Fibroblast of villous mesenchyme (primary cell): ENCODE measurements around the gene ZFP36L2. TPM values are rescaled to one million over a fixed set of nuclear protein-coding genes. Genes with fewer than 3 reads are reported as not detected.

Experiments
- DNase-seq: peaks from one replicate; pipeline ENCODE4 v3.0.0-alpha.2; 2010; ENCODE audit warnings: low read depth
- H3K4me3 ChIP-seq: 2 replicates; pipeline ENCODE4 v1.5.1; 2011; ENCODE audit warnings: low read depth, mild to moderate bottlenecking, low read length
- CTCF ChIP-seq: IDR thresholded peaks from 2 replicates; pipeline ENCODE4 v1.5.1; 2012; ENCODE audit warnings: low read depth, mild to moderate bottlenecking, low read length; ENCODE audit not compliant: insufficient read depth
- total RNA-seq: library from RNA; depleted of rRNA; stranded (reverse); fragments of >200 nt; gene quantifications from 2 replicates; pipeline ENCODE4 v1.2.3, GENCODE V29; 2012

Gene ZFP36L2
- total RNA-seq, 1 donor, result 25.9 TPM

GRCh38 chr2:43224131-43224570, 2.3 kb downstream of the ZFP36L2 start:
- peak overlapping the region; percentile 96 for H3K4me3 ChIP-seq
- DNase-seq, result peak; percentile 76
- peak; percentile 42 for TF ChIP-seq CTCF

GRCh38 chr2:43223521-43224001, 2.8 kb downstream of the ZFP36L2 start:
- peak; percentile 64 for DNase-seq
- H3K4me3 ChIP-seq, result peak overlapping the region; percentile 96
- no peak for TF ChIP-seq CTCF

GRCh38 chr2:43222475-43223309, 3.7 kb downstream of the ZFP36L2 start:
- DNase-seq, result peak; percentile 58
- peak overlapping the region; percentile 96 for H3K4me3 ChIP-seq
- no peak for TF ChIP-seq CTCF

- peak overlapping the region; percentile 96 for H3K4me3 ChIP-seq
- no peak for TF ChIP-seq CTCF
- DNase-seq, result peak; percentile 98
Measured at GRCh38 chr2:43221763-43222474, 4.5 kb downstream of the ZFP36L2 start.

- DNase-seq, result peak; percentile 98
- TF ChIP-seq CTCF, result no peak
- peak overlapping the region; percentile 96 for H3K4me3 ChIP-seq
Measured at GRCh38 chr2:43221124-43221762, 5.2 kb downstream of the ZFP36L2 start.

- peak overlapping the region; percentile 96 for H3K4me3 ChIP-seq
- no peak for DNase-seq
- no peak for TF ChIP-seq CTCF
Measured at GRCh38 chr2:43220760-43221123, 5.7 kb downstream of the ZFP36L2 start.
